CD4-positive, CD25-positive, alpha-beta regulatory T cell (primary cell): ENCODE data around the gene DNAJB12. TPM values are rescaled to one million over a fixed set of nuclear protein-coding genes. Genes with fewer than 3 reads are reported as not detected.

Experiments used
- ATAC-seq, 2 donors: fragments of 150-1000 bp; cut with Tn5 transposase; one replicate each; pipeline ENCODE4 v1.10.0; 2021; ENCODE audit warnings: low read depth in 2 of 2, moderate number of reproducible peaks in 2 of 2, moderate library complexity in 1 of 2
- DNase-seq, 3 donors: peaks; one replicate each; pipeline versions ENCODE4 v3.0.0 to v3.0.0-alpha.2; 2012 to 2022; ENCODE audit warnings: mixed read lengths in 1 of 3
- H3K27ac ChIP-seq: one replicate; pipeline ENCODE4 v1.7.0; 2013; ENCODE audit warnings: mild to moderate bottlenecking, low read length; ENCODE audit not compliant: insufficient read depth, poor library complexity, severe bottlenecking
- H3K27me3 ChIP-seq: one replicate; pipeline ENCODE4 v1.7.0; 2013; ENCODE audit warnings: low read length; ENCODE audit not compliant: control insufficient read depth, insufficient read depth
- H3K36me3 ChIP-seq: one replicate; pipeline ENCODE4 v1.7.0; 2013; ENCODE audit warnings: mild to moderate bottlenecking, low read length, moderate library complexity; ENCODE audit not compliant: control insufficient read depth, insufficient read depth
- H3K4me1 ChIP-seq: 2 replicates; pipeline ENCODE4 v1.7.0; 2013; ENCODE audit warnings: mild to moderate bottlenecking, low read length; ENCODE audit not compliant: insufficient read depth, control insufficient read depth, poor library complexity, severe bottlenecking
- H3K4me3 ChIP-seq: one replicate; pipeline ENCODE4 v1.7.0; 2013; ENCODE audit warnings: low read depth, mild to moderate bottlenecking, low read length, moderate library complexity
- H3K9me3 ChIP-seq, 2 experiments: 1 replicate in 1 of 2; 2 replicates in 1 of 2; pipeline ENCODE4 v1.7.0; 2013; ENCODE audit warnings: low read length in 2 of 2, mild to moderate bottlenecking in 1 of 2, moderate library complexity in 1 of 2; ENCODE audit not compliant: control insufficient read depth in 2 of 2
- H3K27ac Mint-ChIP-seq, 3 donors: one replicate each; pipeline ENCODE4 v1.8.0; 2020 to 2022; ENCODE audit warnings: mild to moderate bottlenecking in 3 of 3, mixed read lengths in 3 of 3, moderate library complexity in 2 of 3
- H3K27me3 Mint-ChIP-seq: one replicate; pipeline ENCODE4 v1.8.0; 2022; ENCODE audit warnings: mild to moderate bottlenecking, mixed read lengths
- H3K36me3 Mint-ChIP-seq: one replicate; pipeline ENCODE4 v1.8.0; 2020; ENCODE audit warnings: mixed read lengths
- H3K4me1 Mint-ChIP-seq, 4 donors: one replicate each; pipeline ENCODE4 v1.8.0; 2020 to 2022; ENCODE audit warnings: mixed read lengths in 4 of 4, mild to moderate bottlenecking in 1 of 4
- H3K4me3 Mint-ChIP-seq, 4 donors: one replicate each; pipeline ENCODE4 v1.8.0; 2020 to 2022; ENCODE audit warnings: mild to moderate bottlenecking in 4 of 4, mixed read lengths in 4 of 4, moderate library complexity in 3 of 4
- H3K9me3 Mint-ChIP-seq, 7 donors: one replicate each; pipeline ENCODE4 v1.8.0; 2020 to 2022; ENCODE audit warnings: mixed read lengths in 7 of 7, mild to moderate bottlenecking in 3 of 7, moderate library complexity in 2 of 7
- polyA plus RNA-seq, 4 donors: library from polyadenylated mRNA; unstranded; fragments of 300-500 nt; fragmentation: Illumina TruSeq; gene quantifications; one replicate each; pipeline ENCODE4 v1.2.3, GENCODE V29; 2021
- total RNA-seq: library from RNA; stranded (reverse); gene quantifications from one replicate; pipeline ENCODE4 v1.2.3, GENCODE V29; 2022

The DNAJB12 gene
- total and polyA plus RNA-seq, 5 donors from 2014 or later: 17.8 to 40.2 (median 20.3) TPM

DNA sequence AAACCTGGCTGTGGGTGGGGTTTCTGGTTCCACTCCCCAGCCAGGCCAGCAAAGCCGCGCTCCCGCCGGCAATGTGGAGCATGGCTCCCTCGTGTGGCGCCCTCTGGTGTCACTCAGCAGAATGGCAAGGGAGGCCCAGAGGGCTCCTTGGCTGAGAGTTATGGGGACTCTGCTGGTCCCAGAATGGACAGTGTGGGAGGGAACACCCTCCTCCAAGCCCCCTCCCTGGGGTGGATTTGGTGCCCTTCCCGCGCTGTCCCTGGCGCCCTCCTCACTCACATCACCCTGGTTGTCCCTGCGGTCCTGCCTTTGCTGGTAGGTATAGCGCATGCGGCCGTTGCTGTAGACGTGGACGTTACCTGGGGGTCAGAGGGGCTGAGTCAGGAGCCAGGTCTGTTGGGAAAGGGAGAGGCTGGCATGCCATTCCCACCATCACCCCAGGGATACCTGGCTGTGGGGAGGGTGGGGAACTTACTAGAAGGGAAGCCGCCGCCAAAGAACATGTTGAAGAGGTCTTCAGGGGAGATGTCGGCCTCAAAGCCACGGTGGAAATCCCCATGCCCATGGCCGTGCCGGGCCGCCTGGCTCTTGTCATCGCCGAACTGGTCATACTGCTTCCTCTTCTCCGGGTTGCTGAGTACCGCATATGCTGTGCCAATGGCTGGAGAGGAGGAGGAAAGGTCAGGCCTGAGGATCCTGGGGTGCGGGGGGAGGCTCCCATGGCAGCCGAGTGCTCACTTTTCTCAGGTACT lies 14.0 kb downstream of the DNAJB12 start:
- ATAC-seq: peak; percentile 54 to 57
- Histone ChIP-seq H3K27me3 (no peaks in the 10 kb centered on the region), H3K9me3 (no peaks in the 10 kb centered on the region), H3K27ac (no peak overlapping the region), H3K4me3 (no peak overlapping the region), H3K36me3 (peaks cover 18% of the 10 kb centered on the region), H3K4me1 (peaks cover 31% of the 10 kb centered on the region)
- Mint-ChIP-seq H3K9me3 (no peaks in the 10 kb centered on the region), H3K36me3 (peaks cover 11% of the 10 kb centered on the region), H3K4me3 (no peak overlapping the region), H3K4me1 (peaks cover 0 to 31% (median 18%) of the 10 kb centered on the region in 4 donors), H3K27me3 (no peaks in the 10 kb centered on the region), H3K27ac (peak overlapping the region in 2 of 3 donors; percentile 56 to 76)
- DNase-seq: peak; percentile 63 to 72 (median 71)

DNA sequence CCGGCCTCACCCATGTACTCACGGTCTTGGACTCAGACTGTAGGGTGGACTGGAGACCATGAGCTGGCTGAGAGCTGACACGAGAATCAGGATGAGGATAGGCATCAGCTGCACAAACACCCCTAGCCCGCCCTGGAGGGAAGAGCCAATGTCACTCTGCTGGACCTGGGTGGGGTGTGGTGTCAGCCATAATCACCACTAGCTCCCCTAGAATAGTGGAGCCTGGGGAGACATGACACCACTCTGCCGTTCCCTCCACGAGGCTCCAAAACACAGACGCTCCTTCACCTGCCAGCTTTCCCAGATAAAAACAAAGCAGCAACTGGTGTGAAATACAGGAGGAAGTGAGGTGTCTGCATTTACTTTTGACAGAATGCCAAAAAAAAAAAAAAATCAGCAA lies 16.5 kb downstream of the DNAJB12 start:
- no peaks in the 10 kb centered on the region for H3K27me3 ChIP-seq
- ATAC-seq (no peak), DNase-seq (no peak)
- Mint-ChIP-seq H3K27ac (peak overlapping the region in 2 of 3 donors; percentile 35 to 52), H3K9me3 (no peaks in the 10 kb centered on the region), H3K27me3 (no peaks in the 10 kb centered on the region), H3K4me1 (peaks cover 9 to 50% (median 28%) of the 10 kb centered on the region in 4 donors), H3K36me3 (peaks cover 9% of the 10 kb centered on the region), H3K4me3 (peak overlapping the region in 1 of 4 donors; percentile 32)
- no peaks in the 10 kb centered on the region for H3K9me3 ChIP-seq
- H3K4me1 ChIP-seq: peaks cover 46% of the 10 kb centered on the region
- no peak overlapping the region for H3K27ac ChIP-seq
- peaks cover 14% of the 10 kb centered on the region for H3K36me3 ChIP-seq
- H3K4me3 ChIP-seq: no peak overlapping the region

DNA sequence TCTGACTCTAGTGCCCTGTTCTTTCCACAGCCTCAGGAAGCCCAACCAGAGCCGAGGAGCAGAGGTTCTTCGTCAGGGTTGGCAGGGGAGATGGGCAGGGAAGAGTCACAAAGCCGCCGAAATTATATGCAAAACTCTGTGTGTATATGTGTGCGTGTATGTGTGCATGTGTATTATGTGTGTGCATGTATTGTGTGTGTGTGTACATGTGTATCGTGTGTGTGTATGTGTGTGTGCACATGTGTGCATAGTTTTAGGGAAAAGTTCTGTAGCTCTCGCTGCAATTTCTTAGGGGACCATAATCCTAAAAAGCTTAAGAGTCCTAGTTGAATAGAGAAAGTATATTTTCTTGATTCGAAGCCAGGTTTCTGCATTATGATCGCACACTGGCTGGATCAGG lies 17.0 kb downstream of the DNAJB12 start:
- no peaks in the 10 kb centered on the region for H3K9me3 Mint-ChIP-seq
- H3K4me1 Mint-ChIP-seq: peaks cover 9 to 54% (median 30%) of the 10 kb centered on the region in 4 donors
- H3K4me3 ChIP-seq: no peak overlapping the region
- H3K27me3 ChIP-seq: no peaks in the 10 kb centered on the region
- peaks cover 51% of the 10 kb centered on the region for H3K4me1 ChIP-seq
- peaks cover 8% of the 10 kb centered on the region for H3K36me3 Mint-ChIP-seq
- DNase-seq (no peak), ATAC-seq (no peak)
- peaks cover 14% of the 10 kb centered on the region for H3K36me3 ChIP-seq
- no peaks in the 10 kb centered on the region for H3K27me3 Mint-ChIP-seq
- peak overlapping the region in 2 of 3 donors; percentile 35 to 52 for H3K27ac Mint-ChIP-seq
- H3K9me3 ChIP-seq: no peaks in the 10 kb centered on the region
- no peak overlapping the region for H3K27ac ChIP-seq
- H3K4me3 Mint-ChIP-seq: peak overlapping the region in 2 of 4 donors; percentile 10 to 32

DNA sequence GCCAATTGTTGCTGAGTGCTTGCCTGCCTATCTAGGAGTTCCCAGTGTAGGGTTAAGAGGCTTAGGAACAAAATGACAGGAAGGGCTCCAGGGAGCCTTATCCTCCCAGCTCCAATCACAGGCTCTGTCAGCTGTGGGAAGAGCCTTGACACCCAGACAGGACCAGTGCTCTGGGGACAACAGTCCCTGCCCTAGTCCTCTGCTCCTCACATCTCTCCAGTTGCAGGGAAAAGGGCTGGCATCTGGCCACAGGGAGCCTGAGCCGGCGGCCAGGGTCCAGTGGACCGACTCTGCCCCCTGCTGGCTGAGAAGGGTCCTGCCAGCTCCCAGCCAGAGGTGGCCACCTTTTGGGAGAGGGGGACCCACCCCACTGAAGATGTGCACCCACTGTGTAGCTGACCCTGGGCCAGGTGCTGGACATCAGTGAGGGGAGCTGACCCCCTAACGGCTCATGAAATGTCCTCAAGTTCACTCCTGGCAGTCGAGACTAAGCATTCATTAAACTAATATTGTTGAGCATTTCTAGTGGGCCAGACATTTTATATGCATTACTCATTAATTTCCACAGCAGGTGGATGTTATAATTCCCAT lies 17.6 kb downstream of the DNAJB12 start:
- Histone ChIP-seq H3K27me3 (no peaks in the 10 kb centered on the region), H3K4me3 (no peak overlapping the region), H3K36me3 (peaks cover 12% of the 10 kb centered on the region), H3K4me1 (peaks cover 57% of the 10 kb centered on the region), H3K9me3 (no peaks in the 10 kb centered on the region), H3K27ac (no peak overlapping the region)
- Mint-ChIP-seq H3K9me3 (no peaks in the 10 kb centered on the region), H3K4me3 (peak overlapping the region in 1 of 4 donors; percentile 10), H3K27me3 (no peaks in the 10 kb centered on the region), H3K36me3 (peaks cover 8% of the 10 kb centered on the region), H3K4me1 (peaks cover 9 to 59% (median 30%) of the 10 kb centered on the region in 4 donors), H3K27ac (peak overlapping the region in 1 of 3 donors; percentile 93)
- DNase-seq (peak; percentile 53 to 54 (median 53)), ATAC-seq (no peak)

DNA sequence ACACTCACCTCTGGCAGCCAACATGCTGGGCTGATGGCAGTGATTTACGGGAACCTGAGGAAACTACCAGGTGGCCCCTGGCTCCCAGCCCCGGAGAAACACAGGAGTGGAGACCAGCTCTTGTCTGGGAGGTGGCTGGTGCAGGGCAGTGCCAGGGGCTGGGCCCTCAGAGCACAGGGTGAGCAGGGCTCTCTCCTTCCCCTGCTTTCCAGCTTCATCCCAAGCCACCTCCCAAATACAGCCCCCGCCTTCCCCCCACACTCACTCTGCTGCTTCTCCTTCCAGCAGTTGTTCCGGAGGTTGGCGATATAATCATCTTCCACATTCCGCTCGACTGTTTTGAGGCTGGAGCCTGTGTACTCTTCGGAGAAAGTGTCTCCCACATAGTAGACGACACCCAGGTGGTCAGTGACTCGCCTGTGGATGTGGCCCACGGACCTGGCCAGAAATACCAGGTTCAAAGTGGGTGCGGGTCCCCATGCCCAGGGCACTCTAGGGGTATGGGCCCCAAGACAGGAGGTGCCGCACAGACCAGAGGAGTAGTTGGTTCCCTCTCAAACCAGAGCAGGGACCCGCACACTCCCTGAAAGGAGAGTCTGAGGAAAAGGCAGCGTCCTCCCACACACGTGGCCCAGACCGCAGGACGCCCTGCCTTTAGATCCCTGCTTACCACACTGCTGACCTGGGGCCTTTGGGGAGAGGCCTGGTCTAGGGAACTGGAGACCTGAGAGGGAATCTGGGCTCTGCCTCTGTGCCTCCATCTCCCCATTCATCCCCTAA lies 18.3 kb downstream of the DNAJB12 start:
- Histone ChIP-seq H3K9me3 (no peaks in the 10 kb centered on the region), H3K27me3 (no peaks in the 10 kb centered on the region), H3K4me3 (no peak overlapping the region), H3K4me1 (peaks cover 64% of the 10 kb centered on the region), H3K27ac (peak overlapping the region; percentile 83), H3K36me3 (peaks cover 12% of the 10 kb centered on the region)
- H3K27ac Mint-ChIP-seq: peak overlapping the region in 2 of 3 donors; percentile 99
- no peak for DNase-seq
- no peaks in the 10 kb centered on the region for H3K27me3 Mint-ChIP-seq
- peaks cover 9 to 66% (median 36%) of the 10 kb centered on the region in 4 donors for H3K4me1 Mint-ChIP-seq
- peak overlapping the region; percentile 48 to 83 (median 66) for H3K4me3 Mint-ChIP-seq
- ATAC-seq: no peak
- peaks cover 8% of the 10 kb centered on the region for H3K36me3 Mint-ChIP-seq
- no peaks in the 10 kb centered on the region for H3K9me3 Mint-ChIP-seq

DNA sequence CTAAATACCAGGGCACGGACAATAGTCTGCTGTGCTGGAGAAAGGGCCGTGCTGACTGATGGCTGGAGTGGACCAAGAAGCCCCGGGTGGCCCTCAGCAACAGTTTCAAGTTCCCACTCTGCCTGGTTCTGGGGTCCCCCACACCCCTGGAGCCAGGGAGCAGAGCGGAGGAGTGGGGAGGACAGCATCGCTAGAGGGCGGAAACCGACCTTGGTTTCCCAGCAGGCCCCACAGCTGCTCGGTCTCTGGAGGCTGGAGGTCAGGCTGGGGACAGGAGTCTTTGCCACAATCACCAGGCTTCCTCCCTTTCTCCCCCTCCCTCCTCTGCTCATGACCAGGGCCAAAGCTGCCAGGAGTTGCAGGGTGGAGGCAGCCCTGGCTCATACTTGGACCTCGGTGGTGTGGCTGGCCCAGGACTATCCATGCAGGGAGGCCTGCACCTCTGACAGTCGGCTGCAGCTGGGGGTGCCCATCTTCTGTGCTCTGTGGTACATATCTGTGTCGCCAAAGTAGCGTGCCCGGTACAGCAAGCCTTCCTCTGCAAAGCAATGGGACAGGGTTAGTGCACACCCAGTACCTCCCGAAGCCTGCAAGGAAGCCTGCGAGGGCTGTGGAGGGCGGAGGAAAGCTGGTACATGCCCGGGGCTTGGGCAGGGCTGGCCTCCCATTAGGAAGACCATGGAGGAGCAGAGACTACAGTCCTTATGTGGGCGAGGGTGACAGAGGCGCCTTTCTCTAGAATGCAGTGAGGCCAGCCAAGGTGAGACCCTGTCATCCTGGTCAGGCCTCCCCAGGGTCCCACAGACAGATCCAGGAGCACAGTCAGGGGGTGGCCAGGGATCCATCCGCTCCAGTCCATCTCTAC lies 19.1 kb downstream of the DNAJB12 start:
- peaks cover 8% of the 10 kb centered on the region for H3K36me3 Mint-ChIP-seq
- Histone ChIP-seq H3K36me3 (peaks cover 12% of the 10 kb centered on the region), H3K27ac (peak overlapping the region; percentile 83), H3K4me1 (peaks cover 71% of the 10 kb centered on the region), H3K4me3 (no peak overlapping the region), H3K9me3 (no peaks in the 10 kb centered on the region), H3K27me3 (no peaks in the 10 kb centered on the region)
- H3K4me3 Mint-ChIP-seq: peak overlapping the region; percentile 12 to 83 (median 80)
- ATAC-seq (peak; percentile 4 to 5), DNase-seq (peak in 2 of 3 donors; percentile 53 to 57)
- no peaks in the 10 kb centered on the region for H3K27me3 Mint-ChIP-seq
- H3K4me1 Mint-ChIP-seq: peaks cover 9 to 70% (median 38%) of the 10 kb centered on the region in 4 donors
- H3K9me3 Mint-ChIP-seq: no peaks in the 10 kb centered on the region
- peak overlapping the region; percentile 75 to 99 (median 99) for H3K27ac Mint-ChIP-seq
